Stomach (tissue), 9 donors: ENCODE measurements around the gene OGFOD2. TPM values are rescaled to one million over a fixed set of nuclear protein-coding genes. Genes with fewer than 3 reads are reported as not detected.

Experiments used
- DNase-seq, 2 donors: peaks; one replicate each; pipeline versions ENCODE4 v3.0.0 to v3.0.0-alpha.2; 2013 to 2019
- H3K27ac ChIP-seq, 5 donors: fragments of 200-600 bp in 4 of 5; sonication (generic) in 4 of 5; one replicate each; pipeline ENCODE4 v1.5.1; 2013 to 2019; ENCODE audit warnings: mild to moderate bottlenecking in 1 of 5, moderate library complexity in 1 of 5
- H3K27me3 ChIP-seq, 3 donors: fragments of 200-600 bp; sonication (generic); one replicate each; pipeline ENCODE4 v1.5.1; 2017 to 2019; ENCODE audit warnings: mixed run types in 1 of 3
- H3K36me3 ChIP-seq, 4 donors: fragments of 200-600 bp; sonication (generic); 1 replicate in 3 of 4; 2 replicates in 1 of 4; pipeline ENCODE4 v1.5.1; 2016 to 2019
- H3K4me1 ChIP-seq, 4 donors: fragments of 200-600 bp; sonication (generic); one replicate each; pipeline ENCODE4 v1.5.1; 2016 to 2019
- H3K4me3 ChIP-seq, 4 donors: fragments of 200-600 bp; sonication (generic) in 3 of 4; one replicate each; pipeline ENCODE4 v1.5.1; 2016 to 2019; ENCODE audit warnings: mild to moderate bottlenecking in 1 of 4
- H3K9me3 ChIP-seq, 4 donors: fragments of 200-600 bp; sonication (generic); one replicate each; pipeline ENCODE4 v1.5.1; 2016 to 2019
- CTCF ChIP-seq, 7 experiments: fragments of 450-650 bp in 4 of 7; fragments of 200-600 bp in 3 of 7; sonication (generic) in 3 of 7; IDR thresholded peaks; one replicate each; pipeline ENCODE4 v1.5.1; 2016 to 2019; ENCODE audit warnings: antibody characterized with exemption in 7 of 7, control low read depth in 2 of 7, mild to moderate bottlenecking in 1 of 7
- EP300 ChIP-seq: sonication (generic); formaldehyde crosslinking; IDR thresholded peaks from one replicate; pipeline ENCODE4 v1.6.1; 2017; ENCODE audit warnings: antibody characterized with exemption
- POLR2A ChIP-seq, 4 donors: fragments of 450-650 bp; IDR thresholded peaks; one replicate each; pipeline ENCODE4 v1.6.1; 2016; ENCODE audit warnings: antibody characterized with exemption in 4 of 4, control low read depth in 2 of 4, mild to moderate bottlenecking in 1 of 4, moderate library complexity in 1 of 4
- POLR2AphosphoS5 ChIP-seq, 3 donors: sonication (generic); formaldehyde crosslinking; IDR thresholded peaks; one replicate each; pipeline ENCODE4 v1.6.1; 2016; ENCODE audit warnings: antibody characterized with exemption in 3 of 3
- WGBS, 5 donors: extraction: QIAGEN DNeasy Blood & Tissue Kit in 3 of 5; methylation state at CpG; one replicate each; pipeline versions ENCODE4 v1.1.5 to v1.1.7; 2013 to 2018; 5-methylcytosine and 5-hydroxymethylcytosine counted together
- intact Hi-C: fragments of 100-400 bp; cut with DNase I; formaldehyde crosslinking; loops from one replicate; pipeline ENCODE4 v1.15.1; 2023; ENCODE audit warnings: low total_unique reads
- polyA plus RNA-seq, 3 donors: library from polyadenylated mRNA; stranded (reverse); fragments of 200-250 nt; gene quantifications; one replicate each; pipeline ENCODE4 v1.2.3, GENCODE V29; 2013
- total RNA-seq, 5 donors: library from RNA; depleted of rRNA; stranded (reverse); fragments of >200 nt; gene quantifications; one replicate each; pipeline versions ENCODE4 v1.1.0 to v1.2.3, GENCODE V29; 2014 to 2016
- donor health status: healthy with polysubstance abuse.
- donor health status: Bipolar disorder and iron deficiency.
- donor health status: healthy.

Gene OGFOD2
- total and polyA plus RNA-seq, 8 donors: 1.7 to 29.2 (median 13.7) TPM

GRCh38 chr12:122955156-122955555, 19.9 kb upstream of the OGFOD2 start:
- peaks cover 0 to 23% (median 5%) of the 10 kb centered on the region in 4 donors for H3K4me1 ChIP-seq
- peaks cover 5 to 35% (median 13%) of the 10 kb centered on the region in 4 donors for H3K36me3 ChIP-seq
- intact Hi-C loops: no loop called here
- no peak for DNase-seq
- 54 to 77% (median 66%) methylated on average over 4 to 8 of the region's 8 CpGs for WGBS, 5 donors
- no peaks in the 10 kb centered on the region for H3K9me3 ChIP-seq
- TF ChIP-seq CTCF (IDR thresholded peaks at IDR 0.05) (no peak), POLR2AphosphoS5 (IDR thresholded peaks at IDR 0.05) (no peak), POLR2A (IDR thresholded peaks at IDR 0.05) (no peak), EP300 (no peak)
- no peaks in the 10 kb centered on the region for H3K27me3 ChIP-seq
- H3K4me3 ChIP-seq: no peak overlapping the region
- H3K27ac ChIP-seq: no peak overlapping the region

- 71 to 92% (median 82%) methylated on average over 2 of the region's 2 CpGs for WGBS, 5 donors
- intact Hi-C loops: no loop called here
- Histone ChIP-seq H3K27ac (no peak overlapping the region), H3K4me1 (peaks cover 0 to 15% (median 5%) of the 10 kb centered on the region in 4 donors), H3K27me3 (no peaks in the 10 kb centered on the region), H3K36me3 (peaks cover 5 to 35% (median 13%) of the 10 kb centered on the region in 4 donors), H3K4me3 (no peak overlapping the region), H3K9me3 (no peaks in the 10 kb centered on the region)
- TF ChIP-seq CTCF (IDR thresholded peaks at IDR 0.05) (no peak), POLR2AphosphoS5 (IDR thresholded peaks at IDR 0.05) (no peak), POLR2A (IDR thresholded peaks at IDR 0.05) (no peak), EP300 (no peak)
- no peak for DNase-seq
These were observed 19.0 kb upstream of the OGFOD2 start for GRCh38 chr12:122956035-122956434.

- H3K27me3 ChIP-seq: no peaks in the 10 kb centered on the region
- H3K27ac ChIP-seq: no peak overlapping the region
- H3K4me1 ChIP-seq: peaks cover 6 to 25% (median 19%) of the 10 kb centered on the region in 4 donors
- intact Hi-C loops: no loop called here
- DNase-seq: no peak
- H3K9me3 ChIP-seq: no peaks in the 10 kb centered on the region
- H3K4me3 ChIP-seq: no peak overlapping the region
- peaks cover 5 to 35% (median 13%) of the 10 kb centered on the region in 4 donors for H3K36me3 ChIP-seq
- TF ChIP-seq POLR2A (IDR thresholded peaks at IDR 0.05): no peak
- no peak for TF ChIP-seq EP300
- no peak for TF ChIP-seq CTCF (IDR thresholded peaks at IDR 0.05)
- no peak for TF ChIP-seq POLR2AphosphoS5 (IDR thresholded peaks at IDR 0.05)
- WGBS, 5 donors: 75 to 88% (median 78%) methylated on average over 5 of the region's 5 CpGs
These were observed 16.7 kb upstream of the OGFOD2 start for GRCh38 chr12:122958198-122958888.

- peaks cover 5 to 35% (median 13%) of the 10 kb centered on the region in 4 donors for H3K36me3 ChIP-seq
- H3K27me3 ChIP-seq: no peaks in the 10 kb centered on the region
- intact Hi-C loops: no loop called here
- H3K9me3 ChIP-seq: no peaks in the 10 kb centered on the region
- no peak for DNase-seq
- 89 to 96% (median 94%) methylated on average over 27 to 35 of the region's 35 CpGs for WGBS, 5 donors
- peaks cover 15 to 39% (median 32%) of the 10 kb centered on the region in 4 donors for H3K4me1 ChIP-seq
- TF ChIP-seq EP300 (no peak), POLR2A (IDR thresholded peaks at IDR 0.05) (no peak), CTCF (IDR thresholded peaks at IDR 0.05) (no peak), POLR2AphosphoS5 (IDR thresholded peaks at IDR 0.05) (no peak)
- no peak overlapping the region for H3K27ac ChIP-seq
- H3K4me3 ChIP-seq: no peak overlapping the region
These were observed 15.4 kb upstream of the OGFOD2 start for GRCh38 chr12:122959566-122960192.
